ENCODE data around the gene SEC22C.

- no peak for TF ChIP-seq RAD21 (IDR thresholded peaks at IDR 0.05; ENCODE audit: low read length)
- no peak for TF ChIP-seq POLR2A (IDR thresholded peaks at IDR 0.05; ENCODE audit: low read depth, low read length)
- TF ChIP-seq CTCF (conservative IDR thresholded peaks at IDR 0.05; ENCODE audit: low read depth, low read length), result no peak
- TF ChIP-seq MXI1 (IDR thresholded peaks at IDR 0.05; ENCODE audit: borderline replicate concordance, low read depth, low read length), result no peak
- TF ChIP-seq FOS (IDR thresholded peaks at IDR 0.05; ENCODE audit: low read depth, low read length), result no peak
- TF ChIP-seq SMC3 (IDR thresholded peaks at IDR 0.05; ENCODE audit: low read depth, low read length), result no peak
- no peak for TF ChIP-seq RFX5 (IDR thresholded peaks at IDR 0.05; ENCODE audit: low read depth, low read length)
- no peak for TF ChIP-seq NFE2L2 (IDR thresholded peaks at IDR 0.05; ENCODE audit: low read depth, low read length)
- no peak for TF ChIP-seq CEBPB (IDR thresholded peaks at IDR 0.05; ENCODE audit: low read depth, low read length)
- TF ChIP-seq, protein P1, sequence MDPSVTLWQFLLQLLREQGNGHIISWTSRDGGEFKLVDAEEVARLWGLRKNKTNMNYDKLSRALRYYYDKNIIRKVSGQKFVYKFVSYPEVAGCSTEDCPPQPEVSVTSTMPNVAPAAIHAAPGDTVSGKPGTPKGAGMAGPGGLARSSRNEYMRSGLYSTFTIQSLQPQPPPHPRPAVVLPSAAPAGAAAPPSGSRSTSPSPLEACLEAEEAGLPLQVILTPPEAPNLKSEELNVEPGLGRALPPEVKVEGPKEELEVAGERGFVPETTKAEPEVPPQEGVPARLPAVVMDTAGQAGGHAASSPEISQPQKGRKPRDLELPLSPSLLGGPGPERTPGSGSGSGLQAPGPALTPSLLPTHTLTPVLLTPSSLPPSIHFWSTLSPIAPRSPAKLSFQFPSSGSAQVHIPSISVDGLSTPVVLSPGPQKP (IDR thresholded peaks at IDR 0.05; ENCODE audit: borderline replicate concordance, low read depth, low read length), result no peak
- TF ChIP-seq, protein P2, sequence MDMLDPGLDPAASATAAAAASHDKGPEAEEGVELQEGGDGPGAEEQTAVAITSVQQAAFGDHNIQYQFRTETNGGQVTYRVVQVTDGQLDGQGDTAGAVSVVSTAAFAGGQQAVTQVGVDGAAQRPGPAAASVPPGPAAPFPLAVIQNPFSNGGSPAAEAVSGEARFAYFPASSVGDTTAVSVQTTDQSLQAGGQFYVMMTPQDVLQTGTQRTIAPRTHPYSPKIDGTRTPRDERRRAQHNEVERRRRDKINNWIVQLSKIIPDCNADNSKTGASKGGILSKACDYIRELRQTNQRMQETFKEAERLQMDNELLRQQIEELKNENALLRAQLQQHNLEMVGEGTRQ (IDR thresholded peaks at IDR 0.05; ENCODE audit: low read depth, low read length), result no peak
Observed at GRCh38 chr3:42520906-42521305, 60.9 kb downstream of the SEC22C start.

Measured in IMR-90 (cell line).